ENCODE data around the gene HSPD1.

DNA sequence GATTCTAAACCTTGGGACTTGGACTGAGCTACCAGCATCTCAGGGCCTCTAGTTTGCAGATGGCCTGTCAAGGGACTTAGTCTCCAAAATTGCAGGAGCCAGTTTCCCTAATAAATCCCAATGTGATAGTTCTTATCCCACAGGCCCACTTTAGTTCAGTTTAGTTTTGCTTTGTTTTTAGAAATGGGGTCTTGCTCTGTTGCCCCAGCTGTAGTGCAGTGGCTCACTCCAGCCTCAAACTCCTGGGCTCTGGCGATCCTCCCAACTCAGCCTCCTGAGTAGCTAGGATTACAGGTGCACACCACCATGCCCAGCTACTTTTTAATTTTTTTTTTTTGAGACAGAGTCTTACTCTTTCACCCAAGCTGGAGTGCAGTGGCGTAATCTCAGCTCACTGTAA is 62.3 kb downstream of the HSPD1 start:
- TF ChIP-seq CTCF (IDR thresholded peaks at IDR 0.05; ENCODE audit: borderline replicate concordance, extremely low read depth, low read length, poor library complexity, severe bottlenecking) (no peak), EZH2 (IDR thresholded peaks at IDR 0.05; ENCODE audit: borderline replicate concordance, low read depth, low read length, severe bottlenecking) (no peak)

All from DND-41 (cell line).